Fibroblast of the aortic adventitia (primary cell): Measurements from ENCODE around the gene RAB40C. TPM values are rescaled to one million over a fixed set of nuclear protein-coding genes. Genes with fewer than 3 reads are reported as not detected.

ENCODE experiments used
- DNase-seq: peaks from one replicate; pipeline ENCODE4 v3.0.0-alpha.2; 2010; ENCODE audit warnings: low read depth
- H3K4me3 ChIP-seq: 2 replicates; pipeline ENCODE4 v1.5.1; 2011; ENCODE audit warnings: low read depth, mild to moderate bottlenecking, control low read depth, low read length, moderate library complexity
- CTCF ChIP-seq: IDR thresholded peaks from 2 replicates; pipeline ENCODE4 v1.5.1; 2011; ENCODE audit warnings: mild to moderate bottlenecking, low read length, control low read depth, inconsistent platforms; ENCODE audit not compliant: insufficient read depth
- total RNA-seq: library from RNA; depleted of rRNA; stranded (reverse); fragments of >200 nt; gene quantifications from 2 replicates; pipeline ENCODE4 v1.2.3, GENCODE V29; 2012; ENCODE audit warnings: low replicate concordance

RAB40C gene
- total RNA-seq, 1 donor, result 12.0 TPM

- DNase-seq, result peak; percentile 88
- TF ChIP-seq CTCF, result no peak
- H3K4me3 ChIP-seq, result peak overlapping the region; percentile 91
Measured at GRCh38 chr16:637081-638018, 47.5 kb downstream of the RAB40C start.

- no peak overlapping the region for H3K4me3 ChIP-seq
- DNase-seq, result no peak
- no peak for TF ChIP-seq CTCF
Measured at GRCh38 chr16:638034-638543, 48.2 kb downstream of the RAB40C start.

GRCh38 chr16:638836-639235, 49.0 kb downstream of the RAB40C start:
- no peak for TF ChIP-seq CTCF
- no peak overlapping the region for H3K4me3 ChIP-seq
- no peak for DNase-seq

- no peak for DNase-seq
- peak overlapping the region; percentile 85 for H3K4me3 ChIP-seq
- no peak for TF ChIP-seq CTCF
Measured at GRCh38 chr16:640614-641013, 50.7 kb downstream of the RAB40C start.

- peak within 1 kb of the TSS; percentile 85 for H3K4me3 ChIP-seq
- DNase-seq, result peak; percentile 66
- no peak for TF ChIP-seq CTCF
Measured at GRCh38 chr16:641326-642188, 51.7 kb downstream of the RAB40C start, which contains the start of gene MCRIP2. TSS of gene MCRIP2 (plus strand) at chr16:641828. CDS start at chr16:641992, 164 bp downstream.

GRCh38 chr16:642189-643049, 52.6 kb downstream of the RAB40C start:
- TF ChIP-seq CTCF, result no peak
- no peak for DNase-seq
- peak overlapping the region; percentile 85 for H3K4me3 ChIP-seq
